ENCODE data around the gene AIFM2.

The AIFM2 gene

GRCh38 chr10:70094250-70094649, 38.4 kb downstream of the AIFM2 start:
- TF ChIP-seq CTCF (IDR thresholded peaks at IDR 0.05; ENCODE audit: low read length) (no peak), EZH2 (optimal IDR thresholded peaks at IDR 0.05; ENCODE audit: low read depth, low read length) (no peak), EZH2phosphoT487 (IDR thresholded peaks at IDR 0.05; ENCODE audit: low read length) (no peak)
- no peaks in the 10 kb centered on the region for H3K36me3 ChIP-seq (replicated peaks; ENCODE audit: insufficient read depth, low read length)
- H2AFZ ChIP-seq (ENCODE audit: low read length) = no peak overlapping the region

GRCh38 chr10:70093335-70093944, 39.2 kb downstream of the AIFM2 start:
- H2AFZ ChIP-seq (ENCODE audit: low read length) = no peak overlapping the region
- no peak overlapping the region for H3K27ac ChIP-seq (ENCODE audit: low read length)
- H3K79me2 ChIP-seq (ENCODE audit: low read length) = no peaks in the 10 kb centered on the region
- no peaks in the 10 kb centered on the region for H3K9me2 ChIP-seq (replicated peaks; ENCODE audit: insufficient read depth, low read length)
- no peak for DNase-seq
- no peaks in the 10 kb centered on the region for H3K27me3 ChIP-seq (replicated peaks; ENCODE audit: insufficient read depth, low read length)
- no peaks in the 10 kb centered on the region for H3K4me1 ChIP-seq (ENCODE audit: low read length)
- no peak overlapping the region for H3K9ac ChIP-seq (ENCODE audit: low read length)
- H3K4me3 ChIP-seq (ENCODE audit: low read length) = no peak overlapping the region
- no peaks in the 10 kb centered on the region for H3F3A ChIP-seq (ENCODE audit: insufficient read depth, low read length)
- no peaks in the 10 kb centered on the region for H3K36me3 ChIP-seq (replicated peaks; ENCODE audit: insufficient read depth, low read length)
- H3K4me2 ChIP-seq (ENCODE audit: low read depth, low read length) = no peak overlapping the region
- no peaks in the 10 kb centered on the region for H3K9me3 ChIP-seq (replicated peaks; ENCODE audit: insufficient read depth, low read length)
- no peaks in the 10 kb centered on the region for H4K20me1 ChIP-seq (ENCODE audit: insufficient read depth, low read length)
- TF ChIP-seq CTCF (IDR thresholded peaks at IDR 0.05; ENCODE audit: low read length) = no peak
- TF ChIP-seq EZH2 (optimal IDR thresholded peaks at IDR 0.05; ENCODE audit: low read depth, low read length) = no peak
- no peak for TF ChIP-seq EZH2phosphoT487 (IDR thresholded peaks at IDR 0.05; ENCODE audit: low read length)

More at GRCh38 chr10:70094250-70094649, 38.4 kb downstream of the AIFM2 start:
- no peak overlapping the region for H3K4me2 ChIP-seq (ENCODE audit: low read depth, low read length)
- H3K9ac ChIP-seq (ENCODE audit: low read length) = no peak overlapping the region
- no peaks in the 10 kb centered on the region for H3K9me2 ChIP-seq (replicated peaks; ENCODE audit: insufficient read depth, low read length)
- no peak overlapping the region for H3K27ac ChIP-seq (ENCODE audit: low read length)
- no peaks in the 10 kb centered on the region for H3K79me2 ChIP-seq (ENCODE audit: low read length)
- H3K27me3 ChIP-seq (replicated peaks; ENCODE audit: insufficient read depth, low read length) = no peaks in the 10 kb centered on the region
- no peak overlapping the region for H3K4me3 ChIP-seq (ENCODE audit: low read length)
- no peaks in the 10 kb centered on the region for H3K4me1 ChIP-seq (ENCODE audit: low read length)
- no peak for DNase-seq
- H3F3A ChIP-seq (ENCODE audit: insufficient read depth, low read length) = no peaks in the 10 kb centered on the region
- H3K9me3 ChIP-seq (replicated peaks; ENCODE audit: insufficient read depth, low read length) = no peaks in the 10 kb centered on the region
- no peaks in the 10 kb centered on the region for H4K20me1 ChIP-seq (ENCODE audit: insufficient read depth, low read length)

GRCh38 chr10:70092389-70092718, 40.3 kb downstream of the AIFM2 start:
- no peak overlapping the region for H3K4me3 ChIP-seq (ENCODE audit: low read length)
- H4K20me1 ChIP-seq (ENCODE audit: insufficient read depth, low read length) = no peaks in the 10 kb centered on the region
- no peak overlapping the region for H3K27ac ChIP-seq (ENCODE audit: low read length)
- no peak for TF ChIP-seq CTCF (IDR thresholded peaks at IDR 0.05; ENCODE audit: low read length)
- TF ChIP-seq EZH2 (optimal IDR thresholded peaks at IDR 0.05; ENCODE audit: low read depth, low read length) = no peak
- TF ChIP-seq EZH2phosphoT487 (IDR thresholded peaks at IDR 0.05; ENCODE audit: low read length) = no peak
- no peaks in the 10 kb centered on the region for H3F3A ChIP-seq (ENCODE audit: insufficient read depth, low read length)
- H3K4me2 ChIP-seq (ENCODE audit: low read depth, low read length) = no peak overlapping the region
- no peaks in the 10 kb centered on the region for H3K9me3 ChIP-seq (replicated peaks; ENCODE audit: insufficient read depth, low read length)
- H3K4me1 ChIP-seq (ENCODE audit: low read length) = no peaks in the 10 kb centered on the region
- no peaks in the 10 kb centered on the region for H3K27me3 ChIP-seq (replicated peaks; ENCODE audit: insufficient read depth, low read length)
- no peaks in the 10 kb centered on the region for H3K36me3 ChIP-seq (replicated peaks; ENCODE audit: insufficient read depth, low read length)
- no peak overlapping the region for H2AFZ ChIP-seq (ENCODE audit: low read length)
- H3K9ac ChIP-seq (ENCODE audit: low read length) = no peak overlapping the region
- no peak for DNase-seq
- no peaks in the 10 kb centered on the region for H3K79me2 ChIP-seq (ENCODE audit: low read length)
- H3K9me2 ChIP-seq (replicated peaks; ENCODE audit: insufficient read depth, low read length) = no peaks in the 10 kb centered on the region
